HG02588 (cell line): ENCODE measurements around the gene ESPN.
"Not testable (repeated sequence)": the region's sequence is repeated elsewhere in the genome, so short reads cannot be mapped to it uniquely, and the experiment has no call there.

Experiments
- ATAC-seq: cut with Tn5 transposase; IDR thresholded peaks from one replicate; pipeline ENCODE4 v1.9.1; 2021; ENCODE audit warnings: mild to moderate bottlenecking, moderate library complexity; ENCODE audit not compliant: unreplicated experiment

Gene ESPN

DNA sequence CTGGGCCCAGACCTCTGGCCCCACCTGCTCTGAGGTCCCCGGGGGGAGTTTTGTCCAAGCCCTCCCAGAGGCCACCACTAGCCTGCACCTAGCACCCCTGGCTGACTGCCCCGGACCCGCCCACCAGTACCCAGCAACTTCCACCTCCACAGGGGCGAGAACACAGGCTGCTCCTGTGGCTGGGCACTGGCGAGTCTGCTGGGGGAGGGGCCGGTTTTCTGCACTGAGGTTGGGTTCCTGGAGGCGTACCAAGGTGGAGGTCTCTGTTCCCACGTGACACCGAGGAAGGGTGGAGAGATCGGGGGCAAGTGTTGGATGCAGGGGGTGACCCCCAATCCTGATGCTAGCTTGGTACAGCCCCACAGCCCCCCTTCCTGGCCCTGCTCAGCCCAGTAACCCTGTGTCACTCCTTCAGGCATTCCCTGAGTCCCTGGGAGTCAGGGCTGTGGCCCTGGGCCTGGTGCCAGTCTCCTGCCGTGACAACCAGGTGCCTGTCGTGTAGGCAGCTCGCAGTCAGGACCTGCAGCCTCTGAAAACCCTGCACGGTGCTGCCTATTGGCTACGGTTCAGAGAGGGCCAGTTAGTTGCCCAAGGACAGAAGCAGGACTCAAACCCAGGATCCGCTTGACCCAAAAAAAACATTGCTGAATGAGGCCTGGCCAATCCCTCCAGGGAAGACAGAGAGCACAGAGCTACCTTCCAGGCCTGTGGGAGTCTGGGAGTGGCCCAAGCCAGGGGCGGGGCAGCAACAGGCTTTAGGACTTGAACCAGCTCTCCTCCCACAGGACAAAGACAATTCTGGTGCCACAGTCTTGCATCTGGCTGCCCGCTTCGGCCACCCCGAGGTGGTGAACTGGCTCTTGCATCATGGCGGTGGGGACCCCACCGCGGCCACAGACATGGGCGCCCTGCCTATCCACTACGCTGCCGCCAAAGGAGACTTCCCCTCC lies 3.1 kb downstream of the ESPN start:
- no peak for ATAC-seq

- not testable (repeated sequence) for ATAC-seq
Measured at GRCh38 chr1:6428453-6428852, 3.9 kb downstream of the ESPN start.

DNA sequence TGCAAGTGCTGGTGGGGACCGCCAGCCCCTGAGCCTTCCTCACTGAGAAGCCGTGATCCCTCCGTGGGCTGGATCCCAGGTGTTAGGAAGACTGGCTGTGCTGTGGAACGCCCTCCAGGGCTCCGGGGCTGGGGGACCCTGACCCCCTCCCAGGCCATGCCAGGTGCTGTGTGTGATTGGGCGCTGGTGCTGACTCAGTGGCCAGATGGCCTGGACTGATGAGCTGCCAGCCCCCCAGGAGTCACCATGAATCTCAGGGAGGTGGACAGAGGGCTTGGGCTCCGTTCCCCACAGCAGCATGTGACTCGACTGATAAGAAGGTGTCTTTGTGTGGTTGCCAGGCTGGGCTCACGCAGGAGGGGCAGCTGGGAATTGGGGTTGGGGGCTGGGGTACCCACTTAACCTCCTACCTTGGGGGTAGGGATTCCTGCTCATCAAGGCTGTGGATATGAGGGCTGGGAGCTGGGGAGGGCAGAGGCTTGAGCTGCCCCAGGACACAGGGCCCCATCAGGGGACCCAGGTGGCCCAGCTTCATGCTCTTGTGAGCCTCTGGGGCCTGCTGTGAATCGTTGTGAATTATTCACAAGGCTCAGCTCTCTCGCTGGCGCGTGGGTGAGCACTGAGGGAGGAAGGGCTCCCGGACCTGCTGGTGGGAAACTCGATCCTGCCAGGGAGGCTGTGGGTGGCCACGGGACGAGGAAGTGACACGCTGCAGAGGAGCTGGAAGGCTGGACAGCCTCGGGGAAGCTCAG lies 5.3 kb downstream of the ESPN start:
- ATAC-seq: not testable (repeated sequence)

DNA sequence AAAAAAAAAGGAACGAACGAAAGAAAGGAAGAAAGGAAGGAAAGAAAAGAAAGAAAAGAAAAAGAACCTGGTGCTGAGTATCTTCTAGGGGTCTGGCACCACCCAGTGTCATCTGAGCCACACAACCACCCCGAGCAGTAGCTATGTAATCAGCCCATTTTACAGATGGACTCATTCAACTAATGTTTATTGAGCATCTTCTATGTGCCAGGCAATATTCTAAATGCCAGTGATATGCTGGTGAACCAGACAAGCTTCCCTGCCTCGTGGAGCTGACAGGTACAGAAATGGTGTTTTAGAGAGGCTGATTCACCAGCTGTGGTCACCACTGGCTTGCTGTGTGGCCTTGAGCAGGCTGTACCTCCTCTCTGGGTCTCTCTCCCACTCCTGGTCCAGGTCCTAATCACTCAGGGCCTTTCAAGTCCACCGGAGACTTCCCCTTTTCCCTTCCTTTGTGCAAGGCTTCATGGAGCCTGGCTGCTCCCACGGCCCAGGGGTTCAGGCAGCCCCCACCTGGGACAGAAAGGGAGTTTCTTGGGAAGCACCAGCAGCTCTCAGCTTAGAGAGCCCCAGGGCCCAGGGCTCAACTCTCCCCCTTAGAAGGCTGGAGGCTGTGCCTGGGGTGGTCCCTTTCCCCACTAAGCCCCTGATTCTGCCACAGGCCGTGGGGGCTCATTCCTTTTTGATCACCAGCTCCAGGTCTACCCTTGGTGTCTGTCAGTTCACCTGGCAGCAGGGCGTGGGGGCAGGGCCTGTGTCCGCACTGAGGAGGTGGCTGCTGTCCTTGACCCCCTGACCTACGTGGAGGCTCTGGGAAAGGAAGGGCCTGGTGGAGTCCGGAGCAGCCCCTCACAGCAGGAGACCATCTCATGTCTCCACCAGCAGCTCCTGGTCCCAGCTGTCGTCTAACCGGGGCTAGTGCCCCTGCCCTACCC lies 7.3 kb downstream of the ESPN start:
- not testable (repeated sequence) for ATAC-seq

DNA sequence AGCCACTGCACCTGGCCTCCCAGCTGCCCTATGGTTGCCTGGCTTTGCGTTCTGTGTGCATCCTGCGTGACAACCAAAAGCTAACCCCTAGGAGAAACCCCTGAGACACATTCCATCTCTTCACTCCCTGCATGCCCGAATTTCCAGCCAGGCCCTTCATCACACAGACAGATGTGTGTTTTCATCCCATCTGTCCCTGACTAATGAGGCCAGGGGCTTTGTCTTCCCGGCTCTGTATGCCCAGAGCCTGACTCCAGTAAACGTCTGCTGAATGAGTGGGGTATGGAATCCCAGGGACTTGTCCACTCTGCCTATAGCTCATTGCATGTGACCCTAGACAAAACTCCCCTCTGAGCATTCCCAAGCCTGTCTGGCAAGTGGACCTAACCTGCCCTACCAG lies 9.6 kb downstream of the ESPN start:
- no peak for ATAC-seq

DNA sequence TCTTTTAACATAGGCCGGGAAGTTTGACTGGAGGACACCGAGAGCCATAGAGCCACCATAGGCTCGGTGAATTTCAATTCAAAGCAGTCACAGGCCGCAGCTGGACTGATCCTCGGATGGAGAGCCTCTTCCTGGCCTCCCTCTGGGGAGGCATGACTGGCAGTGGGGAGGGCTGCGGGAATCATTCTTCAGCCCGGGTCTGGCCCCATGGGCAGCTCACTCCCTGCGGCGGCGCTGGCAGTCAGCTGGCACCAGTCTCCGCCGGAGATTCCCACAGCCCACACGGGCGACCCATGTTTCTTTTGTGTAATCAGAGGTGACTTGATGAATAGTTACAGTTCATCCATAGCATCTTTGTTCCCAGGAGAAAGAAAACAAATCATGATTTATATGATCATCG lies 10.6 kb downstream of the ESPN start:
- no peak for ATAC-seq

GRCh38 chr1:6435547-6435946 lies 11.0 kb downstream of the ESPN start:
- ATAC-seq: no peak

DNA sequence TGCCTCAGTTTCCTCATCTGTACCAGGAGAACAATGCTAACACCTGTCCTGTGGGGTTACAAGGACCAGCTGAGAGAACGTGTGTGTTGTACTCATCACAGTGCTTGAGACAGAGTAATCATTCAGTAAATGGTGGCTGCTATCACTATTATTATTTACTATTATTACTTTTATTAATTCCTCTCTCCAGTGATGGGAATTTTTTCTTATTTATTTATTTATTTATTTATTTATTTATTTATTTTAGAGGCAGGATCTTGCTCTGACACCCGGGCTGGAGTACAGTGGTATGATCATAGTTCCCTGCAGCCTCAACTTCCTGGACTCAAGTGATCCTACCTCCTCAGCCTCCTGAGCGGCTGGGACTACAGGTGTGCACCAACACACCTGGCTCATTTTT lies 11.7 kb downstream of the ESPN start:
- ATAC-seq: not testable (repeated sequence)

- ATAC-seq: not testable (repeated sequence)
Measured at GRCh38 chr1:6437012-6437700, 12.6 kb downstream of the ESPN start.

GRCh38 chr1:6438047-6438525 lies 13.5 kb downstream of the ESPN start:
- ATAC-seq: no peak

GRCh38 chr1:6440198-6441126 lies 15.9 kb downstream of the ESPN start:
- ATAC-seq: no peak

DNA sequence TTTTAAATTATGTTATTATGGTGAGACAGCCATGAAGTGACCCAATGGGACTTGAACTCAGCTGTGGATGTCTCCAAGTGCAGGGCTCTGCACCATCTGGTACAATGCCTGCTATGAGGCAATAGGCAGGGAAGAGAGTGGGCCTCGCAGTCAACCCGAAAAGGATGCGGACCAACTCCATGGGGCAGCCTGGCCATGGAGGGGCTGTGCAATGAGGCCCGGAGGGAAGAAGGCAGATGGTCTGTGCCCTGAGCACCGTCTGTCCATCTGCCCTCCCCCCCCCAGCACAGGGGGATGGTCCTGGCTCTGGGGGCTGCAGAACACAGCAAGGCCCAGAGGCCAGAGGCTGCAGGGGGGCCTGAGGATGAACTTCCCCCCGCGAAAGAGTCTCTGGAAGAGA lies 17.0 kb downstream of the ESPN start:
- no peak for ATAC-seq

DNA sequence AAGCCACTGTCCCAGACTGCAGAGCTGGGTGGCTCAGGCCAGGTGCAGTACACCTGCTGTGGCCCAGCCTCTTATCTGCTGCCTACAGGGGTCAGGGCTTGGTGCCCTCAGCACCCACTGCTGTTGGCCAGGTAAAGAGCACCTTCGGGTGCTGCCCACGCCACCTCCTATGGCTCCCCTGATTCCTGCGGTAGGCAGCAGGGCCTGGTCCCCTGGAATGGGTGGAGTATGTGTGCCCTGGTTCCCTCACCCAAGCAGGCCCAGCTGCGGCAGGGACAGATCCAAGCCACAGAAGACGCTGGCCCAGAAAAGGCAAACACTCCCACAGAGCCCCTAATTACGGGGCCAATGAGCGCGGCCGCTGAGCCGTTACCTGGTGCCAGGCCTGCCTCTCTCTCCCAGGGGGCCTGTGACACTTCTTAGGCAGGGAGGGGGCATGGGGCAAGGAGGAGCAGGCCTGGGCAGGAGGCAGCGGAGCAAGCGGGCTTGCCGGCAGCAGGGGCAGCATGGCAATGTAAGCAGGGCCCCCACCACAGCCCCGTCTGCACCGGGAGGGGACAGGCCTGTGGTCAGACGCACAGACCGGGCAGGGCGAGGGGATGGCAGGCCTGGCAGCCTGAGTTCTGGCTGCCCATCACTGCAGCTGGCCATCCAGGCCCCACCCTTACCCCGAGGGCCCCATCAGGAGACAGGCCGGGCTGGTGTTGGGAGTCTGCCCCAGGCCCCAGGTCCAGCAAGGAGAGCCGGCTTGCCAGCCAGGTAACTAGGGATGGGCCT lies 19.0 kb downstream of the ESPN start:
- no peak for ATAC-seq

GRCh38 chr1:6444377-6444776 lies 19.8 kb downstream of the ESPN start:
- ATAC-seq: no peak

DNA sequence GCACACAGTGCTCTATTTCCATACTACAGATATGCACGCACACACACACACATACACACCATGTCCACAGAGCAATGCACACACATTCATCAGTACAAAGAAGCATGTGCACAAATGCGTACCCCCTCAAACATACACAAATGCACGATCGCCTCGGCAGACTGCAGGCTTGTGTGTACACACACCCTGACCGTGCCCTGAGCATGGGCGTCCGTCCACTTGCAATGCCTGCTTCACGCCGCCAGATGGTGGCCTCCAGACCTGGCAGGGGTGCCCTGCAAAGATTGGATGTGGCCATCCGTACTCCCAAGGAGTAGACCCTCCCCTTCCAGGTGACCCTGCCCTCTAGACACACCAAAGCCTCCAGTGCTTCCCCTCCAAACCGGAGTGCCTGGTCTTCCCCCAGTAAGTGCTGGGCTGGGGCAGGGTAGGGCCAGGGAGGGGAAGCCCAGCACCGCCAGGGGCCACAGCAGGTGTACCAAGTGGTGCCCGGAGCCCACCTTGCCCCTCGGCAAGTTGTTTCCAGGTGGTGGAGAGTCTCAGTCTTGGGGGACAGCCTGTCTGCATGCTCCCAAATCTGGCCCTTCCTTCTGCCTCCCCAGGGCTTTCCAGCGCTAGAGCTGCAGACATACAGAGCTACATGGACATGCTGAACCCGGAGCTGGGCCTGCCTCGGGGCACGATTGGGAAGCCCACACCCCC lies 20.6 kb downstream of the ESPN start:
- ATAC-seq: no peak

- ATAC-seq: not testable (repeated sequence)
Measured at GRCh38 chr1:6445929-6446328, 21.4 kb downstream of the ESPN start.

DNA sequence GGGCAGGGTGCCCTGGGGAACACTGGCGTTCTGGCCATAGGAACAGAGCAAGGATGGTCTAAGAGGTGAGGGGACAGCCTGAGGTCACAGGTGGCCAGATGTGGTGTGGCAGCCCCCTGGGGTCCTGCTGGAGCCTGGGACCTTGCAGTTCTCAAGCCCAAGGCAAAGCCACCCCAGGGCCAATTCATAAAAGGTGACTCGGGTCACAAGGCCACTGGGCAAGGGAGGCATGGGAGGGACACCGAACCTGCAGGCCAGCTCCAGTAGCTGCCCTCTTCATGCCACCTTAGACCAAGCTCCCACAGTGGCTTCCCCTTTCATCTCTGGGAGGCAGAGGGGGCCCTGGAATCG lies 22.1 kb downstream of the ESPN start:
- no peak for ATAC-seq
